ENCODE results near the gene LGALS4. TPM values are rescaled to one million over a fixed set of nuclear protein-coding genes. Genes with fewer than 3 reads are reported as not detected.
"Not testable (repeated sequence)": the region's sequence is repeated elsewhere in the genome, so short reads cannot be mapped to it uniquely, and the experiment has no call there.

The LGALS4 gene
- total and polyA plus RNA-seq, 9 of the 15 experiments (the other 6 are each of a cell fraction or from before 2014, with no cell fraction given): 0.08 to 1.1 (median 0.30) TPM; not detected in 3

DNA sequence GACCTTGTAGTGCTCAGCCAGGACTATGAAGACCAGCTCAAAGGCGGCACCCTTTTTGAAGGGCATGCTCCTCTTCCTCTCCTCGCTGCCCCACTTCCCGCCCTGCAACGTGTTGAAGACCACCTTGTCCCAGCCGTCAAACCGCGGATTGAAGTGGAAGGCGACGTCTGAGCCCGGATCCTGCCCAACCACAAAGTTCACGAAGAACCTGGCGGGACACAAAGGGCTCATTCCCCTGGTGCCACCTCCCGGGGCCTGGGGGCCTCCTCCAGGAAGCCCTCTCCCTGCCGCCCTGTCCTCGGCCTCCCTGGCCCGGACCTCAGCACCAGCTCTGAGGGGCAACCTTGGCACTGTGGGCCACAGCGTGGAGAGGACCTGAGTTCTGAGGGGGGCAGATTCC lies 4.0 kb downstream of the LGALS4 start:
- Histone ChIP-seq H3K27ac (ENCODE audit: extremely low read depth, low read depth, low read length) (no peak overlapping the region), H3K9me3 (replicated peaks; ENCODE audit: control insufficient read depth, insufficient read depth, low read depth, low read length) (no peaks in the 10 kb centered on the region), H3K4me2 (ENCODE audit: insufficient read depth, low read length) (no peak overlapping the region), H4K20me1 (replicated peaks; ENCODE audit: control insufficient read depth, insufficient read depth, low read length) (no peaks in the 10 kb centered on the region), H3K36me3 (ENCODE audit: control insufficient read depth, insufficient read depth, low read length) (no peaks in the 10 kb centered on the region), H3K9me1 (ENCODE audit: control insufficient read depth, insufficient read depth, low read length) (no peaks in the 10 kb centered on the region), H3K4me3 (no peak overlapping the region), H2AFZ (ENCODE audit: low read depth, low read length) (no peak overlapping the region), H3K79me2 (ENCODE audit: control insufficient read depth, insufficient read depth, low read length) (no peaks in the 10 kb centered on the region), H3K4me1 (replicated peaks in 1 of 2; ENCODE audit: control insufficient read depth in 2 of 2, insufficient read depth in 2 of 2, low read length in 2 of 2) (peaks cover 0 to 29% of the 10 kb centered on the region in 2 experiments; a peak in 4 of 5 replicates), H3K27me3 (ENCODE audit: control insufficient read depth in 2 of 2, insufficient read depth in 2 of 2, low read length in 2 of 2) (no peaks in the 10 kb centered on the region; a peak in 1 of 5 replicates), H3K9ac (ENCODE audit: insufficient read depth in 1 of 2, low read depth in 2 of 2, low read length in 2 of 2) (peak overlapping the region in 1 of 2 experiments; percentile 66; a peak in 1 of 4 replicates)
- ATAC-seq: no peak
- ChIA-PET CTCF (ENCODE audit: low intra/inter-chr PET ratio) (no interaction called here), POLR2A (no interaction called here)
- in situ Hi-C loops (cut with MboI): no loop called here
- TF ChIP-seq ZFP36 (IDR thresholded peaks at IDR 0.05; ENCODE audit: low read depth, low read length, partially characterized antibody): peak; percentile 5
- no peak for TF ChIP-seq ETV6 (IDR thresholded peaks at IDR 0.05; ENCODE audit: borderline replicate concordance in 1 of 2, low read depth in 2 of 2, low read length in 1 of 2)
- no peak for TF ChIP-seq ETV6 (CRISPR knock-in tag; IDR thresholded peaks at IDR 0.05; ENCODE audit: borderline replicate concordance)
- intact Hi-C loops (cut with micrococcal nuclease): no loop called here
- no TSS peak for BruUV-seq (replicated peaks)
- 91% methylated on average over 5 of the region's 17 CpGs for WGBS (ENCODE audit: insufficient coverage, low coverage, missing lambda C conversion rate)
- no peak for FAIRE-seq
- no peak for DNase-seq (ENCODE audit: extremely low read depth in 1 of 4, low spot score in 3 of 4)

DNA sequence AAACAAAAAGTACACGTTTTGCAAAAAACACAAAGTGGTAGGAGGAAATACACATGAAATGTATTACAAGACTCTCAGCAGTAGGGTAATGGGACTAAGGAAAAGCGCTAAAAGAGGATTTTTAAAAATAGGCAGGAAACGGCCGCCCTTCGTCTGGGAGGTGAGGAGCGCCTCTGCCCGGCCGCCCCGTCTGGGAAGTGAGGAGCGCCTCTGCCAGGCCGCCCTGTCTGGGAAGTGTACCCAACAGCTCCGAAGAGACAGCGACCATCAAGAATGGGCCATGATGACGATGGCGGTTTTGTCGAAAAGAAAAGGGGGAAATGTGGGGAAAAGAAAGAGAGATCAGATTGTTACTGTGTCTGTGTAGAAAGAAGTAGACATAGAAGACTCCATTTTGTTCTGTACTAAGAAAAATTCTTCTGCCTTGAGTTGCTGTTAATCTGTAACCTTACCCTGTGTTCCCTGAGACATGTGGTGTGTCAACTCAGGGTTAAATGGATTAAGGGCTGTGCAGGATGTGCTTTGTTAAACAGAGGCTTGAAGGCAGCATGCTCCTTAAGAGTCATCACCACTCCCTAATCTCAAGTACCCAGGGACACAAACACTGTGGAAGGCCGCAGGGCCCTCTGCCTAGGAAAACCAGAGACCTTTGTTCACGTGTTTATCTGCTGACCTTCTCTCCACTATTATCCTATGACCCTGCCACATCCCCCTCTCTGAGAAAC lies 5.2 kb downstream of the LGALS4 start:
- CTCF ChIA-PET (ENCODE audit: low intra/inter-chr PET ratio); intact Hi-C loops (cut with micrococcal nuclease); H3K9me3 ChIP-seq (replicated peaks; ENCODE audit: control insufficient read depth, insufficient read depth, low read depth, low read length); H3K27me3 ChIP-seq (ENCODE audit: control insufficient read depth in 2 of 2, insufficient read depth in 2 of 2, low read length in 2 of 2); H3K4me2 ChIP-seq (ENCODE audit: insufficient read depth, low read length); H3K36me3 ChIP-seq (ENCODE audit: control insufficient read depth, insufficient read depth, low read length); ATAC-seq; in situ Hi-C loops (cut with MboI); H3K4me3 ChIP-seq; H3K9ac ChIP-seq (ENCODE audit: insufficient read depth in 1 of 2, low read depth in 2 of 2, low read length in 2 of 2); H3K27ac ChIP-seq (ENCODE audit: extremely low read depth, low read depth, low read length); H3K79me2 ChIP-seq (ENCODE audit: control insufficient read depth, insufficient read depth, low read length); H4K20me1 ChIP-seq (replicated peaks; ENCODE audit: control insufficient read depth, insufficient read depth, low read length); H3K9me1 ChIP-seq (ENCODE audit: control insufficient read depth, insufficient read depth, low read length); BruUV-seq (replicated peaks): not testable (repeated sequence)
- 72% methylated on average over 13 of the region's 18 CpGs for WGBS (ENCODE audit: insufficient coverage, low coverage, missing lambda C conversion rate)
- Histone ChIP-seq H2AFZ (ENCODE audit: low read depth, low read length) (peak overlapping the region; percentile 32; the same call in 1 of the 2 replicates), H3K4me1 (replicated peaks in 1 of 2; ENCODE audit: control insufficient read depth in 2 of 2, insufficient read depth in 2 of 2, low read length in 2 of 2) (peaks cover 0 to 25% of the 10 kb centered on the region in 2 experiments; a peak in 4 of 5 replicates)
- DNase-seq (ENCODE audit: extremely low read depth in 1 of 4, low spot score in 3 of 4) (peak in 1 of 4 experiments; percentile 45), FAIRE-seq (peak; percentile 44)
- POLR2A ChIA-PET: interaction anchor here (0.9 kb wide), 1 partner anchor 15 kb away, joined by 3 read pairs; no protein-coding TSS in a partner anchor
- TF ChIP-seq KDM1A (IDR thresholded peaks at IDR 0.05) (peak in 1 of 2 experiments; percentile 35; a peak in 1 of 4 replicates), DMBX1 (CRISPR knock-in tag; IDR thresholded peaks at IDR 0.05; ENCODE audit: borderline replicate concordance) (peak; percentile 63; the same call in 1 of the 2 replicates), L3MBTL2 (IDR thresholded peaks at IDR 0.05) (peak; percentile 53; the same call in 1 of the 2 replicates), ARID1B (IDR thresholded peaks at IDR 0.05) (0 out of 2 replicates have a peak, but pooled peaks have one; percentile 54)
- TF ChIP-seq, protein P1, sequence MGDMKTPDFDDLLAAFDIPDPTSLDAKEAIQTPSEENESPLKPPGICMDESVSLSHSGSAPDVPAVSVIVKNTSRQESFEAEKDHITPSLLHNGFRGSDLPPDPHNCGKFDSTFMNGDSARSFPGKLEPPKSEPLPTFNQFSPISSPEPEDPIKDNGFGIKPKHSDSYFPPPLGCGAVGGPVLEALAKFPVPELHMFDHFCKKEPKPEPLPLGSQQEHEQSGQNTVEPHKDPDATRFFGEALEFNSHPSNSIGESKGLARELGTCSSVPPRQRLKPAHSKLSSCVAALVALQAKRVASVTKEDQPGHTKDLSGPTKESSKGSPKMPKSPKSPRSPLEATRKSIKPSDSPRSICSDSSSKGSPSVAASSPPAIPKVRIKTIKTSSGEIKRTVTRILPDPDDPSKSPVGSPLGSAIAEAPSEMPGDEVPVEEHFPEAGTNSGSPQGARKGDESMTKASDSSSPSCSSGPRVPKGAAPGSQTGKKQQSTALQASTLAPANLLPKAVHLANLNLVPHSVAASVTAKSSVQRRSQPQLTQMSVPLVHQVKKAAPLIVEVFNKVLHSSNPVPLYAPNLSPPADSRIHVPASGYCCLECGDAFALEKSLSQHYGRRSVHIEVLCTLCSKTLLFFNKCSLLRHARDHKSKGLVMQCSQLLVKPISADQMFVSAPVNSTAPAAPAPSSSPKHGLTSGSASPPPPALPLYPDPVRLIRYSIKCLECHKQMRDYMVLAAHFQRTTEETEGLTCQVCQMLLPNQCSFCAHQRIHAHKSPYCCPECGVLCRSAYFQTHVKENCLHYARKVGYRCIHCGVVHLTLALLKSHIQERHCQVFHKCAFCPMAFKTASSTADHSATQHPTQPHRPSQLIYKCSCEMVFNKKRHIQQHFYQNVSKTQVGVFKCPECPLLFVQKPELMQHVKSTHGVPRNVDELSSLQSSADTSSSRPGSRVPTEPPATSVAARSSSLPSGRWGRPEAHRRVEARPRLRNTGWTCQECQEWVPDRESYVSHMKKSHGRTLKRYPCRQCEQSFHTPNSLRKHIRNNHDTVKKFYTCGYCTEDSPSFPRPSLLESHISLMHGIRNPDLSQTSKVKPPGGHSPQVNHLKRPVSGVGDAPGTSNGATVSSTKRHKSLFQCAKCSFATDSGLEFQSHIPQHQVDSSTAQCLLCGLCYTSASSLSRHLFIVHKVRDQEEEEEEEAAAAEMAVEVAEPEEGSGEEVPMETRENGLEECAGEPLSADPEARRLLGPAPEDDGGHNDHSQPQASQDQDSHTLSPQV (IDR thresholded peaks at IDR 0.05): peak; percentile 59; the same call in 1 of the 2 replicates
- TF ChIP-seq, protein P2, sequence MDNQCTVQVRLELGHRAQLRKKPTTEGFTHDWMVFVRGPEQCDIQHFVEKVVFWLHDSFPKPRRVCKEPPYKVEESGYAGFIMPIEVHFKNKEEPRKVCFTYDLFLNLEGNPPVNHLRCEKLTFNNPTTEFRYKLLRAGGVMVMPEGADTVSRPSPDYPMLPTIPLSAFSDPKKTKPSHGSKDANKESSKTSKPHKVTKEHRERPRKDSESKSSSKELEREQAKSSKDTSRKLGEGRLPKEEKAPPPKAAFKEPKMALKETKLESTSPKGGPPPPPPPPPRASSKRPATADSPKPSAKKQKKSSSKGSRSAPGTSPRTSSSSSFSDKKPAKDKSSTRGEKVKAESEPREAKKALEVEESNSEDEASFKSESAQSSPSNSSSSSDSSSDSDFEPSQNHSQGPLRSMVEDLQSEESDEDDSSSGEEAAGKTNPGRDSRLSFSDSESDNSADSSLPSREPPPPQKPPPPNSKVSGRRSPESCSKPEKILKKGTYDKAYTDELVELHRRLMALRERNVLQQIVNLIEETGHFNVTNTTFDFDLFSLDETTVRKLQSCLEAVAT (IDR thresholded peaks at IDR 0.05): peak in 1 of 2 experiments; percentile 36; a peak in 1 of 4 replicates
